ENCODE data around the gene TAPT1.

The TAPT1 gene

DNA sequence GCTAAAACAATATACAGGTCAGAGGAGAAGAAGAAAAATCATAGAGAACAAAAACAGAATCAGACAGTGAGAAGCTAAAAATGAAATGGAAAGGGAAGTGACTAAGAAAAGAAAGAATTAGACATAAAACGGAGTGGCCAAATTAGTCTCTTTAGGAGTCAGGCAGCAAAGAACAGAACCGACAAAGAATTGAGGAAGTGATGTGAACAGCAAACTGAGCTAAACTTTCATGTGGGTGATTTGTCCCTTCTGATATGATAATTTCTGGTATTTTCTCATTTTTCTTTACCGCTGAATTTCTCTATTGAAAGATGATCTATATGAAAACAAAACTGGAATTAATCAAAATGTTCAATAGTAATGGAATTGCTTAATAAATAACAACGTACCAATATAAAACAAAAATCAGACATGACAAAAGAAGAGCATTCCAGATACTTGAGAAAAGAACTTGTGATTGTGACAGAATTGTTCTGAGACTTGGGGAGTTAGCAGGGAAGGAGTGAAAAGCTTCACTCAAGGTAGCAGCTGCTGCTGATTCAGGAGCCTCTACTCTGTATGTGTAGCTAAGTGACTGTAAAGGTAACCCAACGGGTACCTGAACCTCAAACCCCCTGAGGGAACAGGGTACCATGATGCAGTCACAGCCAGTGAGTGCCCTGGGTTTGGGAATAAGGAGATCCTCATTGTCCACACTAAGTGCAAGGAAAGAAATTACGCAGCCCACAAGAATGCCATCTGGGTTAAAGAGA, 8.8 kb downstream of the TAPT1 start:
- no peak overlapping the region for H3K4me3 ChIP-seq (replicated peaks in 1 of 2; ENCODE audit: low read depth in 2 of 2, low read length in 2 of 2)
- DNase-seq (ENCODE audit: low read depth in 2 of 2) = no peak
- no peak for TF ChIP-seq CTCF (IDR thresholded peaks at IDR 0.05; ENCODE audit: low read depth, low read length)

DNA sequence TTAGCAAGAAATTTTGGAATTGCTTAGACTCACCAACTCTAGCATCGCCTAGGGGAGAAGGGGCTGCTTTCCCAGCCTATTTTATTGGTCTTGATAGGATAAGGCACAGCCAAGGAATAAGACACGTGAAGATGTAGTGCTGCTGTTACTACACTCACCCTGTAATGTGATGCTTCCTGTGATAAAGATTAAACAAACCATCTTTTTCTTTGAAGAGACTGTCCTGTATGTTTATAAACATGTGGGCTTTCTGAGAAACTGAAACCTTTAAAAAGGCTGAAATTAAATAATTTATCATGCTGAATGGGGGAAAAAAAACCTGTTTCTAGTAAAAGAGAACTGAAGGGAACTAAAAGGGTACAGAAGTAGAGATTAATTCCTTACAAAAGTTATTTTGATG, 13.2 kb downstream of the TAPT1 start:
- no peak overlapping the region for H3K4me3 ChIP-seq (replicated peaks in 1 of 2; ENCODE audit: low read depth in 2 of 2, low read length in 2 of 2)
- no peak for TF ChIP-seq CTCF (IDR thresholded peaks at IDR 0.05; ENCODE audit: low read depth, low read length)
- DNase-seq (ENCODE audit: low read depth in 2 of 2) = no peak

DNA sequence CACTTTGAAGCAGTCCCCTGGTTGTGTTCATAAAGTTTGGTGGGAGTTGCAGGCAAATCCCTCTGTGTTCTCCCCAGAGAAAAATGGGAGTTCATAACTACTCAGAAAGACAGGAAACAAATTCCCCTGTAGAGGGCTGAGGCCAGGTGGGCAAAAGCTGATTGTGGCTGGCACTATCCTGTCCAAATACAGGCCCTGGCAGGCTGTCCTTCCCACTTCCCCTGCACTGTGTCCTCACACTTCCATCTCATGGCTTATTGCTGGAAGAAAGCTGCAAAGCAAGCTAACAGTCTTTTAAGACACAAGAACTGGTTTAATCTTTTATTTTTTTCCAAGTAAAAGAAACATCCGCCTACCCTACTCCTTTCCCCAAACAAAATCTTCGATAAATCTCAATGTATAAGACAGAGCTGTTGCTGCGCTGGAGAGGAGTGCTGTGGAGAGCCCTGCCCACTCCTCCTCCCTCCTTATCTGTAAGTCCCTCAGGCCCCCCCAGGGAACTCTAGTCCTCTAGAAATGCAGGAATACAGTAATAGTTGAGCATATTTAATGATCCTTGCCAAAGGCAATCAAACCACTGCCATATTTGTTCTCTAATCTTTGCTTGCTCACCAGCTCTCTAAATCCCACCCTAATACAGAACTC, 14.0 kb downstream of the TAPT1 start:
- no peak for TF ChIP-seq CTCF (IDR thresholded peaks at IDR 0.05; ENCODE audit: low read depth, low read length)

DNA sequence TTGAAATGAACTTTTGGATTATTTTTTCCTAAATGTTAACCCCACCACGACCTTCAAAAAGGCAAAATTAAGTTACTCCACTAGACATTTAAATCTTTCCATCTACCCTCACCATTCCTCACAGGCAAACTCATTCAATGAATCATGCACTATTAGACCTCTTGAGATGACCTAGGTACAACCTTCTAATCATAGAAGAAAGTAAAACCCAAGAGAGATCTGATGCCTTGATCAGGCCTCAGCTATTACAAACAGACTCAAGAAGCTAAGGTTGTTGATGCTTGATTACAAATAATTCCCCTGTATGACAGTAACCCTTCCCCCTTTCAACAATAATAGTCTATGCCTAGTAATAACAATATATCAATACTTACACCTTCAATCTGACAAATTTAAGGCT, 18.9 kb downstream of the TAPT1 start:
- no peak for TF ChIP-seq CTCF (IDR thresholded peaks at IDR 0.05; ENCODE audit: low read depth, low read length)
- DNase-seq (ENCODE audit: low read depth in 2 of 2) = no peak
- no peak overlapping the region for H3K4me3 ChIP-seq (replicated peaks in 1 of 2; ENCODE audit: low read depth in 2 of 2, low read length in 2 of 2)

More for the DNA sequence above, 14.0 kb downstream of the TAPT1 start:
- DNase-seq (ENCODE audit: low read depth in 2 of 2) = no peak
- no peak overlapping the region for H3K4me3 ChIP-seq (replicated peaks in 1 of 2; ENCODE audit: low read depth in 2 of 2, low read length in 2 of 2)

- H3K4me3 ChIP-seq (replicated peaks in 1 of 2; ENCODE audit: low read depth in 2 of 2, low read length in 2 of 2) = no peak overlapping the region
- no peak for DNase-seq (ENCODE audit: low read depth in 2 of 2)
- no peak for TF ChIP-seq CTCF (IDR thresholded peaks at IDR 0.05; ENCODE audit: low read depth, low read length)
These were observed 19.4 kb downstream of the TAPT1 start for GRCh38 chr4:16206848-16207247.

DNA sequence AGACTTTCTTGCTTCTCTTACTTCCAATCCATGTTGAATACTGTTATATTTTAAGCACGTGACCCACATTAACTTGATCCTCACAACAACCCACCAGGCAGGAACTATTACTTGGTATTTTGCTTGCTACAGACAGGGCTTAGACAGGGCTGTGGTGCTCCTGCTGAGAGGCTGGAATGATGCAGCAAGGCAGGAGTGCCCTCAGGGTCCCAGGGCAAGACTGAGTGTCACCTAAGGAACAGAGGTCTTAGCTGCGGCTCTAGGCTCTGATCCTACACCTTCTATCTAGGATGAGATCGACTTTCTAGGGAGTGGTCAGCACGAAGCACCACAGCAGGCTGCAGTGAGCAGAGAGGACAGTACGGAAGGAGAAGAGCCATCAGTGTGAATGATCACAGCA, 20.0 kb downstream of the TAPT1 start:
- no peak overlapping the region for H3K4me3 ChIP-seq (replicated peaks in 1 of 2; ENCODE audit: low read depth in 2 of 2, low read length in 2 of 2)
- TF ChIP-seq CTCF (IDR thresholded peaks at IDR 0.05; ENCODE audit: low read depth, low read length) = no peak
- DNase-seq (ENCODE audit: low read depth in 2 of 2) = no peak

Data from cardiac fibroblast (primary cell).